GM19043 (cell line): Measurements from ENCODE around the gene KIF22.
"Not testable (repeated sequence)": the region's sequence is repeated elsewhere in the genome, so short reads cannot be mapped to it uniquely, and the experiment has no call there.

Experiments
- ATAC-seq: cut with Tn5 transposase; IDR thresholded peaks from one replicate; pipeline ENCODE4 v1.9.1; 2021; ENCODE audit warnings: low read depth; ENCODE audit not compliant: unreplicated experiment

The KIF22 gene

GRCh38 chr16:29793153-29793552 is 2.6 kb downstream of the KIF22 start:
- not testable (repeated sequence) for ATAC-seq

GRCh38 chr16:29794231-29794710 is 3.7 kb downstream of the KIF22 start:
- no peak for ATAC-seq

- ATAC-seq, result no peak
These were observed 11.9 kb downstream of the KIF22 start for GRCh38 chr16:29802416-29802935.

- ATAC-seq, result no peak
These were observed 13.5 kb downstream of the KIF22 start for GRCh38 chr16:29804020-29804419.

- no peak for ATAC-seq
These were observed 14.1 kb downstream of the KIF22 start for GRCh38 chr16:29804455-29805231.

- ATAC-seq, result peak; percentile 51
These were observed 14.9 kb downstream of the KIF22 start for GRCh38 chr16:29805232-29806098.

- ATAC-seq, result no peak
These were observed 15.6 kb downstream of the KIF22 start, which contains the start of gene MAZ for GRCh38 chr16:29806099-29806579. MAZ (plus strand) TSS chr16:29806529; CDS start chr16:29806702, 173 bp downstream.

GRCh38 chr16:29806641-29807425 is 16.3 kb downstream of the KIF22 start:
- no peak for ATAC-seq

- no peak for ATAC-seq
These were observed 17.1 kb downstream of the KIF22 start for GRCh38 chr16:29807426-29808218.

- no peak for ATAC-seq
These were observed 17.8 kb downstream of the KIF22 start for GRCh38 chr16:29808219-29808900.

- ATAC-seq, result no peak
These were observed 18.6 kb downstream of the KIF22 start for GRCh38 chr16:29809031-29809747.

- ATAC-seq, result no peak
These were observed 19.5 kb downstream of the KIF22 start for GRCh38 chr16:29809850-29810698.

GRCh38 chr16:29810699-29811169 is 20.2 kb downstream of the KIF22 start:
- no peak for ATAC-seq

- no peak for ATAC-seq
These were observed 20.8 kb downstream of the KIF22 start for GRCh38 chr16:29811170-29811895.

- ATAC-seq, result no peak
These were observed 21.5 kb downstream of the KIF22 start, which contains the start of gene PRRT2 for GRCh38 chr16:29811896-29812665. PRRT2 (plus strand) TSS chr16:29812193; CDS start chr16:29813055, 862 bp downstream.
